GM21786 (cell line): ENCODE data around the gene RELA.

Source experiments
- ATAC-seq: cut with Tn5 transposase; IDR thresholded peaks from one replicate; pipeline ENCODE4 v1.9.1; 2021; ENCODE audit not compliant: unreplicated experiment

Gene RELA

DNA sequence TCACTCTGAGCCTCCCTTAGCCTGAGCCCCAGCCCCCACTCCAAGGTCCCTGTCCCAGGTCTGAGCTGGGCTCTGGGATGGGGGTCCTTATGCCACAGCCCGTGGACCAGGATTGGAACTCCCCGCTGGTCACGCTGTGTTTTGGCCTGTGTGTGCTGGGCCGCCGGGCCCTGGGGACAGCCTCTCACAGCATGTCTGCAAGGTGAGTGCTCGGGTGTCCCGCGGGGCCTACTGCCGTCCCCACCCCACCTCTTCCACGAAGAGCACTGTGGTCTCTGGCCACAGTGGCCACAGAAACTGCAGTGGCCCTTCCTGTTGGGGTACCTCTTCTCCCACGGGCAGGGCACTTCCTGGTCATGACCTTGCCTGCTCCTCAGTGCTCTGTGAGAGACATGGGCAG is 28.3 kb downstream of the RELA start:
- ATAC-seq, result no peak

DNA sequence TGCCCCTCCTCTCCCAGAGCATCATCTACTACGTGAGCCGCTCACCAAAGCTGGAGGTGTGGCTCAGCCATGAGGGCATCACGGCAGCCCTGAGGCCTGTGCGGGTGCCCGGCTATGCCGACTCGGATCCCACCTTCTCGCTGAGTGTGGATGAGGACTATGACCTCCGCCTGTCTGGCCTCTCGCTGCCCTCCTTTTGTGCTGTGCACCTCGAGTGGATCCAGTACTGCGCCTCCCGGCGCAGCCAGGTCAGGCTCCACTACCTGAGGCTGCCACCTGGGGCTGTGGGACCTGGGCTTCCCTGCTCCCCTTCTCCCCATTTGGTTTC is 28.6 kb downstream of the RELA start:
- ATAC-seq, result no peak

- ATAC-seq, result no peak
These were observed 29.2 kb downstream of the RELA start for GRCh38 chr11:65633390-65634108.

- ATAC-seq, result no peak
These were observed 32.5 kb downstream of the RELA start for GRCh38 chr11:65630215-65630614.

GRCh38 chr11:65629579-65629978 is 33.1 kb downstream of the RELA start:
- ATAC-seq, result no peak

GRCh38 chr11:65627202-65627601 is 35.5 kb downstream of the RELA start:
- no peak for ATAC-seq

- ATAC-seq, result no peak
These were observed 36.9 kb downstream of the RELA start for GRCh38 chr11:65625628-65626342.

DNA sequence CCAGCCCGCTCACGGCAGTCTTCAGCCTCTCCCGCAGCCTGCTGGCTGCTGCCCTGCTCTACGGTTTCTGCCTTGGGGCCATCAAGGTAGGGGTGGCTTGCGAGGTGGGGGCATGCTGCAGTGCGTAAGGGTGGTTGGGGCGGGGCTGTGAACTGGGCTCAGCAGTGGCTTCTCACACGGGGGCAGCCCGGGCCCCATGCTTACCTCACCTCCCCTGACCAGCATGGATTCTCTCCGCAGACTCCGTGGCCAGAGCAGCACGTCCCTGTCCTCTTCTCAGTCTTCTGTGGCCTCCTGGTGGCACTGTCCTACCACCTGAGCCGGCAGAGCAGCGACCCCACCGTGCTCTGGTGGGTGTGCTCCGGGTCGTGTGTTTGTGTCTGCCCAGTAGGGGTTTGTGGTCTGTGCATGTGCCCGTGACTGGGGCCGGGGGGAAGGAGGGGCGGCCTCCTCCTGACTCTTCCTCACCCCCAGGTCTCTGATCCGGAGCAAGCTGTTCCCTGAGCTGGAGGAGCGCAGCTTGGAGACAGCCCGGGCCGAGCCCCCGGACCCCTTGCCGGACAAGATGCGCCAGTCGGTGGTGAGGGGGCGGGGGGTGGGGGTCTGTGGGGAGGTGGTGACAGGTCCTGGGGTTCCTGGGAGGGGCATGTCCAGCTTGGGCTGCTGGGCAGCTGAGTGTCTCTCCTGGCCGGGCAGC is 37.6 kb downstream of the RELA start:
- no peak for ATAC-seq

DNA sequence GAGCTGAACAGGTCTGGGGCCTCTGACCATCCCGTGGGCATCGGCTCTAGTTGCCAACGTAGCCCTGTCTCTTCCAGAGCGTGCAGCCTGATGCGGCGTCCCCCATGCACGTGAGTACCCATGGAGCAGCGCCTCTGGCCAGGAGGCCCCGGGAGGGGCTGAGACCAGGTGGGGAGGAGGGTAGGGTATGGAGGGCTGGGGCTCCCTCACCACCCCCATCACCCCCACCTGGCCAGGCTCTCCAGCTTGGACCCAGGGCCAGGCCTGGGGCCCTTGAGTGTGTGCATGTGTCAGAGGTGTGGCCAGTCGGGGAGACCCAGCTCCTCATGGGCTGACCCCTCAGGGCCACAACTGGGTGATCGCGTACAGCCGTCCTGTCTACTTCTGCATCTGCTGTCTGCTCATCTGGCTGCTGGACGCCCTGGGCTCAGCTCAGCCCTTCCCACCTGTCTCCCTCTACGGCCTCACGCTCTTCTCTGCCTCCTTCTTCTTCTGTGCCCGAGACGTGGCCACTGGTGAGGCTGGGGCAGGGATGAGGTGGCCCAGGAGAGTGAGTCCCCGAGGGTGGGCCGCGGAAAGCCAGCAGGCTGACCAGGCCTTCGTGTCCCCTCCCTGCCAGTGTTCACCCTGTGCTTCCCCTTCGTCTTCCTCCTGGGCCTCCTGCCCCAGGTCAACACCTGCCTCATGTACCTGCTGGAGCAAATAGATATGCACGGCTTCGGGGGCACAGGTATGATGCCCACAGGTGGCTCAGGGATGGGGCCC is 38.7 kb downstream of the RELA start:
- ATAC-seq, result no peak

GRCh38 chr11:65623177-65623576 is 39.5 kb downstream of the RELA start:
- no peak for ATAC-seq

GRCh38 chr11:65622011-65622410 is 40.7 kb downstream of the RELA start:
- ATAC-seq, result no peak

DNA sequence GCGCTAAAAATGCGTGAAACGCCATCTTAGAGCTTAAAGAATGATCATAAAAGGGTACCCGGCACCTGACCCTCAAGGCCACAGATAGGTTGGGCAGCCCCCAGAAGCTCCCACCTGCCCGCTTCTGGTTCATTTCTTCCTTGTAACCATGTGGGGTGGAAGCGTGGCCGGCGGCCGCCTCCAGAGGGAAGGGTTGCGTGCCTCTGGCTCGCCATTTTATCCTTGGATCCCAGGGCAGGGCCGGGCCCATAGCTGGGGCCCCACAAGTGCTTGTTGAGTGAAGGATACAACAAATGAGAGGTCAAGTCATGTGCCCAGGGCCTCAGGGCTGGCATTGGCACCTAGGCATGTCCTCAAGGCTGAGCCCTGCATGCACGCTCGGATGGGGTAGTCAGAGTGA is 41.3 kb downstream of the RELA start:
- ATAC-seq, result no peak

DNA sequence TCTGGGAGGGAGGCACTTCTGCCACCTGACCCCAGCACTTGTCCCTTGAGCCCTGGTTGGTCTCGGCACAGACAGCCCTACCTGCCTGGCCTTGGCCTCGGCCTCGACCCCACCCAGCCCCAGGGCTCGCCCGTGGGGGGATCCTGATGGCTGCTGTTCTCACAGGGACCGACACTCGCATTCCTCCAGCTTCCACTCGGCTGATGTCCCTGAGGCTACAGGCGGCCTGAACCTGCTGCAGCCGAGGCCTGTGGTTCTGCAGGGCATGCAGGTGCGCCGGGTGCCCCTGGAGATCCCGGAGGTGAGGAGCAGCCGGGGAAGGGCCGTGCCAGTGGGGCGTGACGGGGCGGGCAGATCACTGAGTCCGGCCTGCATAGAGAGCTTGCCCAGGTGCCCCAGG is 42.0 kb downstream of the RELA start:
- ATAC-seq, result no peak

- ATAC-seq, result no peak
These were observed 43.3 kb downstream of the RELA start for GRCh38 chr11:65619281-65619928.

DNA sequence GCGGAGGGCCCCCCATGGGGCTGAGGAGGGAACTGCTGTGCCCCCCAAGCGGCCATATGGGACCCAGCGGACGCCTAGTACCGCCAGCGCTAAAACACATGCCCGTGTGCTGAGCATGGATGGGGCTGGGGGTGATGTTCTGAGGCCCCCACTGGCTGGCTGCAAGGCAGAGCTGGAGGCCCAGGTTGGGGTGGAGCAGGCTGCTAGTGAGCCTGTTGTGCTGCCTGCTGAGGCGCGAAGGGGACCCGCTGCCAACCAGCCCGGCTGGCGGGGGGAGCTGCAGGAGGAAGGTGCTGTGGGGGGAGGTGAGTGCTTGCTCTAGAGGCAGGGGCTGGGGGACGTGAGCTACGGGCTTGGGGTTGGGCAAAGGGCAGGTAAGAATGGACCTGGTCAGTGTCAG is 44.0 kb downstream of the RELA start:
- no peak for ATAC-seq

- ATAC-seq, result no peak
These were observed 44.5 kb downstream of the RELA start for GRCh38 chr11:65617990-65618751.

- ATAC-seq, result no peak
These were observed 45.4 kb downstream of the RELA start for GRCh38 chr11:65617136-65617850.

DNA sequence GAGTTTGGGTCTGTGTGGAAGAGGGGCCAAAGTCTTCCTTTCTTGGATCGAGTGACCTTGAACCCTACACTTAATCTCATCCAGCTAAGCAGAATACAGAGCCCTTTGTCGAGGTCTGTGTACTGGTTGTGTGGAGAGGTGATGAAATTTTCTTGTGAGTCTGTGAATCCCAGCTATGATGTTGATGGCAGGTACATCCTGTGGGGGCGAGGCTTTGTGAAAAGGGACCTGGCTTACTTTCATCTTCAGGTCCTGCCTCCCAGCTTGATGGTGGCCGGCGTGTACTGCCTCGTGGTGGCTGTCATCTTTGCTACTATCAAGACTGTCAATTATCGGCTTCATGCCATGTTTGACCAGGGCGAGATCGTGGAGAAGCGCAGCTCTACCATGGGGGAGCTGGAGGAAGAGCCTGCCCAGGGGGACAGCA is 46.1 kb downstream of the RELA start:
- ATAC-seq, result no peak

GRCh38 chr11:65615950-65616574 is 46.7 kb downstream of the RELA start:
- no peak for ATAC-seq
